WTC11 (cell line): ENCODE results near the gene CNBP.

Source experiments
- E2F4 ChIP-seq: sonication (generic); formaldehyde crosslinking; IDR thresholded peaks from 2 replicates; pipeline ENCODE4 v1.8.1; 2022; ENCODE audit warnings: low read depth, mild to moderate bottlenecking, moderate library complexity, missing genetic modification reagents, borderline replicate concordance
- ETV6 ChIP-seq: sonication (generic); formaldehyde crosslinking; IDR thresholded peaks from 2 replicates; pipeline ENCODE4 v1.8.1; 2022; ENCODE audit warnings: mild to moderate bottlenecking, missing genetic modification reagents
- NFYB ChIP-seq: sonication (generic); formaldehyde crosslinking; conservative IDR thresholded peaks from 2 replicates; pipeline ENCODE4 v1.8.0; 2022; ENCODE audit warnings: low read depth, missing genetic modification reagents
- STAT6 ChIP-seq: sonication (generic); formaldehyde crosslinking; conservative IDR thresholded peaks from 2 replicates; pipeline ENCODE4 v1.8.1; 2023; ENCODE audit warnings: mild to moderate bottlenecking, low read depth, missing genetic modification reagents, moderate library complexity
- ZBTB21 ChIP-seq: sonication (generic); formaldehyde crosslinking; IDR thresholded peaks from 2 replicates; pipeline ENCODE4 v1.8.1; 2023; ENCODE audit warnings: mild to moderate bottlenecking, missing genetic modification reagents, borderline replicate concordance
- ZNF138 ChIP-seq: sonication (generic); formaldehyde crosslinking; conservative IDR thresholded peaks from 2 replicates; pipeline ENCODE4 v1.8.1; 2022; ENCODE audit warnings: mild to moderate bottlenecking, moderate library complexity, missing genetic modification reagents
- ZNF317 ChIP-seq: sonication (generic); formaldehyde crosslinking; IDR thresholded peaks from 2 replicates; pipeline ENCODE4 v1.8.1; 2023; ENCODE audit warnings: low read depth, mild to moderate bottlenecking, moderate library complexity, missing genetic modification reagents, borderline replicate concordance
- TF ChIP-seq, protein P1 (sequence below): sonication (generic); formaldehyde crosslinking; IDR thresholded peaks from 2 replicates; pipeline ENCODE4 v1.8.1; 2023; ENCODE audit warnings: mild to moderate bottlenecking, missing genetic modification reagents
- TF ChIP-seq, protein P2 (sequence below): fragments of 200-600 bp; IDR thresholded peaks from 2 replicates; pipeline ENCODE4 v1.8.0; 2022; ENCODE audit warnings: antibody characterized with exemption
- TF ChIP-seq, protein P3 (sequence below): sonication (generic); formaldehyde crosslinking; IDR thresholded peaks from 2 replicates; pipeline ENCODE4 v1.8.1; 2023; ENCODE audit warnings: mild to moderate bottlenecking, missing genetic modification reagents, moderate library complexity

GRCh38 chr3:129173725-129174124 lies 10.0 kb downstream of the CNBP start:
- TF ChIP-seq, protein P1, sequence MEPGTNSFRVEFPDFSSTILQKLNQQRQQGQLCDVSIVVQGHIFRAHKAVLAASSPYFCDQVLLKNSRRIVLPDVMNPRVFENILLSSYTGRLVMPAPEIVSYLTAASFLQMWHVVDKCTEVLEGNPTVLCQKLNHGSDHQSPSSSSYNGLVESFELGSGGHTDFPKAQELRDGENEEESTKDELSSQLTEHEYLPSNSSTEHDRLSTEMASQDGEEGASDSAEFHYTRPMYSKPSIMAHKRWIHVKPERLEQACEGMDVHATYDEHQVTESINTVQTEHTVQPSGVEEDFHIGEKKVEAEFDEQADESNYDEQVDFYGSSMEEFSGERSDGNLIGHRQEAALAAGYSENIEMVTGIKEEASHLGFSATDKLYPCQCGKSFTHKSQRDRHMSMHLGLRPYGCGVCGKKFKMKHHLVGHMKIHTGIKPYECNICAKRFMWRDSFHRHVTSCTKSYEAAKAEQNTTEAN: no peak
- TF ChIP-seq, protein P2, sequence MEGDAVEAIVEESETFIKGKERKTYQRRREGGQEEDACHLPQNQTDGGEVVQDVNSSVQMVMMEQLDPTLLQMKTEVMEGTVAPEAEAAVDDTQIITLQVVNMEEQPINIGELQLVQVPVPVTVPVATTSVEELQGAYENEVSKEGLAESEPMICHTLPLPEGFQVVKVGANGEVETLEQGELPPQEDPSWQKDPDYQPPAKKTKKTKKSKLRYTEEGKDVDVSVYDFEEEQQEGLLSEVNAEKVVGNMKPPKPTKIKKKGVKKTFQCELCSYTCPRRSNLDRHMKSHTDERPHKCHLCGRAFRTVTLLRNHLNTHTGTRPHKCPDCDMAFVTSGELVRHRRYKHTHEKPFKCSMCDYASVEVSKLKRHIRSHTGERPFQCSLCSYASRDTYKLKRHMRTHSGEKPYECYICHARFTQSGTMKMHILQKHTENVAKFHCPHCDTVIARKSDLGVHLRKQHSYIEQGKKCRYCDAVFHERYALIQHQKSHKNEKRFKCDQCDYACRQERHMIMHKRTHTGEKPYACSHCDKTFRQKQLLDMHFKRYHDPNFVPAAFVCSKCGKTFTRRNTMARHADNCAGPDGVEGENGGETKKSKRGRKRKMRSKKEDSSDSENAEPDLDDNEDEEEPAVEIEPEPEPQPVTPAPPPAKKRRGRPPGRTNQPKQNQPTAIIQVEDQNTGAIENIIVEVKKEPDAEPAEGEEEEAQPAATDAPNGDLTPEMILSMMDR: no peak
- TF ChIP-seq ZNF138 (CRISPR knock-in tag): no peak
- TF ChIP-seq ZBTB21 (CRISPR knock-in tag): no peak
- TF ChIP-seq ZNF317 (CRISPR knock-in tag): no peak
- TF ChIP-seq E2F4: no peak
- TF ChIP-seq ETV6 (CRISPR knock-in tag): no peak
- TF ChIP-seq NFYB: no peak
- no peak for TF ChIP-seq STAT6 (CRISPR knock-in tag)
- TF ChIP-seq, protein P3, sequence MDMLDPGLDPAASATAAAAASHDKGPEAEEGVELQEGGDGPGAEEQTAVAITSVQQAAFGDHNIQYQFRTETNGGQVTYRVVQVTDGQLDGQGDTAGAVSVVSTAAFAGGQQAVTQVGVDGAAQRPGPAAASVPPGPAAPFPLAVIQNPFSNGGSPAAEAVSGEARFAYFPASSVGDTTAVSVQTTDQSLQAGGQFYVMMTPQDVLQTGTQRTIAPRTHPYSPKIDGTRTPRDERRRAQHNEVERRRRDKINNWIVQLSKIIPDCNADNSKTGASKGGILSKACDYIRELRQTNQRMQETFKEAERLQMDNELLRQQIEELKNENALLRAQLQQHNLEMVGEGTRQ: no peak
